ENCODE results near the gene GPC6. TPM values are rescaled to one million over a fixed set of nuclear protein-coding genes. Genes with fewer than 3 reads are reported as not detected.

GPC6 gene
- total RNA-seq, 1 experiment from 2014 or later = 0.22 TPM

- peaks cover 0 to 28% of the 10 kb centered on the region in 2 experiments; a peak in 2 of 4 replicates for H3K9me3 ChIP-seq (ENCODE audit: control insufficient read depth in 1 of 2, insufficient read depth in 1 of 2, low read depth in 1 of 2, low read length in 2 of 2)
- no peaks in the 10 kb centered on the region for H3K9me2 ChIP-seq (ENCODE audit: insufficient read depth)
- H3K4me1 ChIP-seq (ENCODE audit: control insufficient read depth in 1 of 2, insufficient read depth in 2 of 2, low read length in 2 of 2) = no peaks in the 10 kb centered on the region
- H2AFZ ChIP-seq (ENCODE audit: low read depth, low read length, poor library complexity, severe bottlenecking) = no peak overlapping the region
- no TSS peak for BruUV-seq (replicated peaks)
- no peak for DNase-seq (ENCODE audit: low read depth, low spot score)
- H3K27ac ChIP-seq (ENCODE audit: low read depth, low read length) = no peak overlapping the region
- ATAC-seq = no peak
- H3K79me2 ChIP-seq (ENCODE audit: insufficient read depth, low read length) = no peaks in the 10 kb centered on the region
- RAD21 ChIA-PET (ENCODE audit: low non-redundant PET in 1 of 2, low total read pairs in 2 of 2, uncharacterized antibody in 2 of 2, unreplicated experiment in 2 of 2) = no interaction called here
- H3K36me3 ChIP-seq (ENCODE audit: control insufficient read depth in 1 of 2, insufficient read depth in 2 of 2, low read length in 2 of 2) = no peaks in the 10 kb centered on the region
- no peak overlapping the region for H3K4me3 ChIP-seq (replicated peaks in 1 of 2; ENCODE audit: low read depth in 1 of 2, low read length in 2 of 2)
- H3K27me3 ChIP-seq (ENCODE audit: insufficient read depth, low read length) = no peaks in the 10 kb centered on the region
- no peak overlapping the region for H3K9ac ChIP-seq (ENCODE audit: low read length)
- H4K20me1 ChIP-seq (ENCODE audit: insufficient read depth) = no peaks in the 10 kb centered on the region
- no peak for TF ChIP-seq SIN3A (IDR thresholded peaks at IDR 0.05; ENCODE audit: low read depth)
- no peak for TF ChIP-seq ATF3 (IDR thresholded peaks at IDR 0.05)
- no peak overlapping the region for H3K4me2 ChIP-seq (ENCODE audit: low read length)
- intact Hi-C loops (cut with micrococcal nuclease) = no loop called here
- CTCF ChIA-PET = no interaction called here
- POLR2A ChIA-PET = no interaction called here
Measured at GRCh38 chr13:93455861-93456260, 229.3 kb downstream of the GPC6 start.

- intact Hi-C loops (cut with micrococcal nuclease) = no loop called here
- Histone ChIP-seq H3K4me2 (ENCODE audit: low read length) (no peak overlapping the region), H2AFZ (ENCODE audit: low read depth, low read length, poor library complexity, severe bottlenecking) (no peak overlapping the region), H3K36me3 (ENCODE audit: control insufficient read depth in 1 of 2, insufficient read depth in 2 of 2, low read length in 2 of 2) (no peaks in the 10 kb centered on the region), H3K4me3 (replicated peaks in 1 of 2; ENCODE audit: low read depth in 1 of 2, low read length in 2 of 2) (no peak overlapping the region), H4K20me1 (ENCODE audit: insufficient read depth) (no peaks in the 10 kb centered on the region), H3K4me1 (ENCODE audit: control insufficient read depth in 1 of 2, insufficient read depth in 2 of 2, low read length in 2 of 2) (no peaks in the 10 kb centered on the region), H3K27ac (ENCODE audit: low read depth, low read length) (no peak overlapping the region), H3K9me3 (ENCODE audit: control insufficient read depth in 1 of 2, insufficient read depth in 1 of 2, low read depth in 1 of 2, low read length in 2 of 2) (peaks cover 0 to 32% of the 10 kb centered on the region in 2 experiments; a peak in 2 of 4 replicates), H3K9me2 (ENCODE audit: insufficient read depth) (no peaks in the 10 kb centered on the region), H3K27me3 (ENCODE audit: insufficient read depth, low read length) (no peaks in the 10 kb centered on the region), H3K79me2 (ENCODE audit: insufficient read depth, low read length) (no peaks in the 10 kb centered on the region), H3K9ac (ENCODE audit: low read length) (no peak overlapping the region)
- POLR2A ChIA-PET = no interaction called here
- TF ChIP-seq EZH2phosphoT487 (IDR thresholded peaks at IDR 0.05; ENCODE audit: borderline replicate concordance) (no peak), ZNF274 (IDR thresholded peaks at IDR 0.05; ENCODE audit: low read depth, low read length) (no peak)
- RAD21 ChIA-PET (ENCODE audit: low non-redundant PET in 1 of 2, low total read pairs in 2 of 2, uncharacterized antibody in 2 of 2, unreplicated experiment in 2 of 2) = no interaction called here
- DNase-seq (ENCODE audit: low read depth, low spot score) (no peak), ATAC-seq (no peak)
- CTCF ChIA-PET = no interaction called here
- BruUV-seq (replicated peaks) = no TSS peak
Measured at GRCh38 chr13:93460005-93460404, 233.4 kb downstream of the GPC6 start.
